WTC11 (cell line): ENCODE data around the gene UNC13D. TPM values are rescaled to one million over a fixed set of nuclear protein-coding genes. Genes with fewer than 3 reads are reported as not detected.

Experiments used
- ATAC-seq: fragments of 200-7000 bp; cut with Tn5 transposase; 2 replicates; pipeline ENCODE4 v1.10.0; 2021; ENCODE audit warnings: mild to moderate bottlenecking, moderate library complexity
- CTCF ChIA-PET: fragments of 300-600 bp; sonication (Branson Sonifier 250); formaldehyde crosslinking; loops from one replicate; lab custom pipeline; 2021; ENCODE audit warnings: antibody characterized with exemption; lab: Charles Lee
- POLR2A ChIA-PET: fragments of 350-600 bp; sonication (Branson Sonifier 250); formaldehyde crosslinking; loops from one replicate; lab custom pipeline; 2021; ENCODE audit warnings: antibody characterized with exemption; lab: Charles Lee
- DNase-seq: peaks from one replicate; pipeline ENCODE4 v3.0.0; 2021; ENCODE audit warnings: low spot score
- H3K27ac Mint-ChIP-seq: 2 replicates; pipeline ENCODE4 v1.8.0; 2021; ENCODE audit warnings: mixed read lengths
- H3K27me3 Mint-ChIP-seq: 2 replicates; pipeline ENCODE4 v1.8.0; 2021; ENCODE audit warnings: low read depth, mild to moderate bottlenecking, moderate library complexity, mixed read lengths
- H3K36me3 Mint-ChIP-seq: 2 replicates; pipeline ENCODE4 v1.8.0; 2021; ENCODE audit warnings: mixed read lengths
- H3K4me1 Mint-ChIP-seq: 2 replicates; pipeline ENCODE4 v1.8.0; 2022; ENCODE audit warnings: mixed read lengths
- H3K4me3 Mint-ChIP-seq: 2 replicates; pipeline ENCODE4 v1.8.0; 2021; ENCODE audit warnings: mild to moderate bottlenecking, moderate library complexity, mixed read lengths
- H3K9me3 Mint-ChIP-seq: 2 replicates; pipeline ENCODE4 v1.8.0; 2021; ENCODE audit warnings: mixed read lengths
- ATF3 ChIP-seq: sonication (generic); formaldehyde crosslinking; conservative IDR thresholded peaks from 2 replicates; pipeline ENCODE4 v1.8.1; 2022; ENCODE audit warnings: mild to moderate bottlenecking, missing genetic modification reagents
- ETV6 ChIP-seq: sonication (generic); formaldehyde crosslinking; IDR thresholded peaks from 2 replicates; pipeline ENCODE4 v1.8.1; 2022; ENCODE audit warnings: mild to moderate bottlenecking, missing genetic modification reagents
- FOXJ3 ChIP-seq: sonication (generic); formaldehyde crosslinking; IDR thresholded peaks from 2 replicates; pipeline ENCODE4 v1.9.0; 2021; ENCODE audit warnings: missing genetic modification reagents, mild to moderate bottlenecking, borderline replicate concordance
- FOXK1 ChIP-seq: sonication (generic); formaldehyde crosslinking; IDR thresholded peaks from 2 replicates; pipeline ENCODE4 v1.8.0; 2022; ENCODE audit warnings: mild to moderate bottlenecking, moderate library complexity, missing genetic modification reagents
- MLX ChIP-seq: sonication (generic); formaldehyde crosslinking; IDR thresholded peaks from 2 replicates; pipeline ENCODE4 v1.8.1; 2023; ENCODE audit warnings: mild to moderate bottlenecking, missing genetic modification reagents, moderate library complexity
- MYBL2 ChIP-seq: sonication (generic); formaldehyde crosslinking; IDR thresholded peaks from 2 replicates; pipeline ENCODE4 v1.8.1; 2023; ENCODE audit warnings: mild to moderate bottlenecking, moderate library complexity, missing genetic modification reagents
- NFATC4 ChIP-seq: fragments of 250-450 bp; sonication (Bioruptor Pico); IDR thresholded peaks from 2 replicates; pipeline ENCODE4 v1.9.0; 2021; ENCODE audit warnings: mild to moderate bottlenecking
- NR1H2 ChIP-seq: sonication (generic); formaldehyde crosslinking; IDR thresholded peaks from 2 replicates; pipeline ENCODE4 v1.9.0; 2021; ENCODE audit warnings: mild to moderate bottlenecking, moderate library complexity, missing genetic modification reagents
- SMAD4 ChIP-seq: sonication (generic); formaldehyde crosslinking; IDR thresholded peaks from 2 replicates; pipeline ENCODE4 v1.8.0; 2022; ENCODE audit warnings: mild to moderate bottlenecking, missing genetic modification reagents
- TP53 ChIP-seq: sonication (generic); formaldehyde crosslinking; IDR thresholded peaks from 2 replicates; pipeline ENCODE4 v1.8.1; 2023; ENCODE audit warnings: mild to moderate bottlenecking, missing genetic modification reagents
- ZNF317 ChIP-seq: sonication (generic); formaldehyde crosslinking; IDR thresholded peaks from 2 replicates; pipeline ENCODE4 v1.8.1; 2023; ENCODE audit warnings: low read depth, mild to moderate bottlenecking, moderate library complexity, missing genetic modification reagents, borderline replicate concordance
- total RNA-seq: library from RNA; stranded (reverse); gene quantifications from 3 replicates; pipeline ENCODE4 v1.2.3, GENCODE V29; 2021
- TF ChIP-seq, protein P1 (sequence below): sonication (generic); formaldehyde crosslinking; IDR thresholded peaks from 2 replicates; pipeline ENCODE4 v1.8.1; 2022; ENCODE audit warnings: low read depth, missing genetic modification reagents, borderline replicate concordance
- TF ChIP-seq, protein P2 (sequence below): fragments of 250-450 bp; sonication (Bioruptor Pico); IDR thresholded peaks from 2 replicates; pipeline ENCODE4 v1.9.0; 2021; ENCODE audit warnings: mild to moderate bottlenecking
- TF ChIP-seq, protein P3 (sequence below): sonication (generic); formaldehyde crosslinking; IDR thresholded peaks from 2 replicates; pipeline ENCODE4 v1.8.1; 2023; ENCODE audit warnings: mild to moderate bottlenecking, missing genetic modification reagents, moderate library complexity
- TF ChIP-seq, protein P4 (sequence below): sonication (generic); formaldehyde crosslinking; IDR thresholded peaks from 2 replicates; pipeline ENCODE4 v1.8.1; 2022; ENCODE audit warnings: mild to moderate bottlenecking, missing genetic modification reagents, moderate library complexity, borderline replicate concordance
- TF ChIP-seq, protein P5 (sequence below): sonication (generic); formaldehyde crosslinking; IDR thresholded peaks from 2 replicates; pipeline ENCODE4 v1.8.0; 2023; ENCODE audit warnings: missing genetic modification reagents
- TF ChIP-seq, protein P6 (sequence below): sonication (generic); formaldehyde crosslinking; IDR thresholded peaks from 2 replicates; pipeline ENCODE4 v1.8.1; 2022; ENCODE audit warnings: mild to moderate bottlenecking, moderate library complexity, missing genetic modification reagents

UNC13D gene
- total RNA-seq, 1 experiment from 2014 or later: 13.1 TPM

- H3K27ac Mint-ChIP-seq: no peak overlapping the region
- no peak for ATAC-seq
- no peak overlapping the region for H3K4me3 Mint-ChIP-seq
- H3K27me3 Mint-ChIP-seq: no peaks in the 10 kb centered on the region
- no peaks in the 10 kb centered on the region for H3K36me3 Mint-ChIP-seq
- ChIA-PET POLR2A (interaction anchor here (0.9 kb wide), 1 partner anchor 8 kb away, joined by 3 read pairs; no protein-coding TSS in a partner anchor), CTCF (interaction anchor here (0.6 to 2.9 kb wide), 6 partner anchors 10 to 86 kb away, joined by 3 to 20 read pairs (median 3); partner anchors contain the start of gene WBP2)
- TF ChIP-seq, protein P1, sequence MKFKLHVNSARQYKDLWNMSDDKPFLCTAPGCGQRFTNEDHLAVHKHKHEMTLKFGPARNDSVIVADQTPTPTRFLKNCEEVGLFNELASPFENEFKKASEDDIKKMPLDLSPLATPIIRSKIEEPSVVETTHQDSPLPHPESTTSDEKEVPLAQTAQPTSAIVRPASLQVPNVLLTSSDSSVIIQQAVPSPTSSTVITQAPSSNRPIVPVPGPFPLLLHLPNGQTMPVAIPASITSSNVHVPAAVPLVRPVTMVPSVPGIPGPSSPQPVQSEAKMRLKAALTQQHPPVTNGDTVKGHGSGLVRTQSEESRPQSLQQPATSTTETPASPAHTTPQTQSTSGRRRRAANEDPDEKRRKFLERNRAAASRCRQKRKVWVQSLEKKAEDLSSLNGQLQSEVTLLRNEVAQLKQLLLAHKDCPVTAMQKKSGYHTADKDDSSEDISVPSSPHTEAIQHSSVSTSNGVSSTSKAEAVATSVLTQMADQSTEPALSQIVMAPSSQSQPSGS (CRISPR knock-in tag): no peak
- TF ChIP-seq SMAD4: no peak
- TF ChIP-seq NFATC4 (CRISPR knock-in tag): no peak
- TF ChIP-seq, protein P2, sequence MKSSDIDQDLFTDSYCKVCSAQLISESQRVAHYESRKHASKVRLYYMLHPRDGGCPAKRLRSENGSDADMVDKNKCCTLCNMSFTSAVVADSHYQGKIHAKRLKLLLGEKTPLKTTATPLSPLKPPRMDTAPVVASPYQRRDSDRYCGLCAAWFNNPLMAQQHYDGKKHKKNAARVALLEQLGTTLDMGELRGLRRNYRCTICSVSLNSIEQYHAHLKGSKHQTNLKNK (CRISPR knock-in tag): no peak
- no peak for TF ChIP-seq NR1H2 (CRISPR knock-in tag)
- no peak for TF ChIP-seq TP53 (CRISPR knock-in tag)
- TF ChIP-seq ZNF317 (CRISPR knock-in tag): no peak
- TF ChIP-seq, protein P3, sequence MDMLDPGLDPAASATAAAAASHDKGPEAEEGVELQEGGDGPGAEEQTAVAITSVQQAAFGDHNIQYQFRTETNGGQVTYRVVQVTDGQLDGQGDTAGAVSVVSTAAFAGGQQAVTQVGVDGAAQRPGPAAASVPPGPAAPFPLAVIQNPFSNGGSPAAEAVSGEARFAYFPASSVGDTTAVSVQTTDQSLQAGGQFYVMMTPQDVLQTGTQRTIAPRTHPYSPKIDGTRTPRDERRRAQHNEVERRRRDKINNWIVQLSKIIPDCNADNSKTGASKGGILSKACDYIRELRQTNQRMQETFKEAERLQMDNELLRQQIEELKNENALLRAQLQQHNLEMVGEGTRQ (CRISPR knock-in tag): no peak
- no peak for TF ChIP-seq ETV6 (CRISPR knock-in tag)
- TF ChIP-seq, protein P4, sequence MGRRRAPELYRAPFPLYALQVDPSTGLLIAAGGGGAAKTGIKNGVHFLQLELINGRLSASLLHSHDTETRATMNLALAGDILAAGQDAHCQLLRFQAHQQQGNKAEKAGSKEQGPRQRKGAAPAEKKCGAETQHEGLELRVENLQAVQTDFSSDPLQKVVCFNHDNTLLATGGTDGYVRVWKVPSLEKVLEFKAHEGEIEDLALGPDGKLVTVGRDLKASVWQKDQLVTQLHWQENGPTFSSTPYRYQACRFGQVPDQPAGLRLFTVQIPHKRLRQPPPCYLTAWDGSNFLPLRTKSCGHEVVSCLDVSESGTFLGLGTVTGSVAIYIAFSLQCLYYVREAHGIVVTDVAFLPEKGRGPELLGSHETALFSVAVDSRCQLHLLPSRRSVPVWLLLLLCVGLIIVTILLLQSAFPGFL (CRISPR knock-in tag): no peak
- TF ChIP-seq ATF3 (CRISPR knock-in tag): no peak
- no peak for TF ChIP-seq MYBL2 (CRISPR knock-in tag)
- H3K4me1 Mint-ChIP-seq: peaks cover 10% of the 10 kb centered on the region
- no peaks in the 10 kb centered on the region for H3K9me3 Mint-ChIP-seq
- no peak for DNase-seq
These were observed 4.0 kb downstream of the UNC13D start for GRCh38 chr17:75839942-75840798.

DNA sequence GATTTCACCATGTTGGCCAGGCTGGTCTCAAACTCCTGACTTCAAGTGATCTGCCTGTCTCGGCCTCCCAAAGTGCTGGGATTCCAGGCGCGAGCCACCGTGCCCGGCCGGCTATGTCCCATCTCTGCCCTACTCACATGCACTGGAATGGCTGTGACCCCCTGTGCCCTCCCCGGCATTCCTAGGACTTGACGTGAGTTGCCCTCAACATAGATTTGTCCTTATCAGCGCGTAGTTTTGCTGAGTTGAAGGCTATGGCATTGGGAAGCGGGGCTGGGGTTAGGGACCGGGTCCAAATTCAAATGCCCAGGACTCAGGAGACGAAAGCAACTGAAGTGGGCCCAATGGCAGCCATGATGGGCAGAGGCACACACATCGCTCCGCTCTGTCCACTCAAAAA lies 5.8 kb downstream of the UNC13D start:
- no peak for DNase-seq
- CTCF ChIA-PET: interaction anchor here (0.7 to 6.6 kb wide), 4 partner anchors 8 to 211 kb away, joined by 3 to 76 read pairs (median 14); partner anchors contain the start of gene UNC13D
- Mint-ChIP-seq H3K36me3 (no peaks in the 10 kb centered on the region), H3K4me3 (no peak overlapping the region), H3K9me3 (no peaks in the 10 kb centered on the region), H3K27me3 (no peaks in the 10 kb centered on the region), H3K4me1 (peaks cover 9% of the 10 kb centered on the region), H3K27ac (no peak overlapping the region)
- POLR2A ChIA-PET: interaction anchor here (1.2 kb wide), 1 partner anchor 11 kb away, joined by 4 read pairs; no protein-coding TSS in a partner anchor
- TF ChIP-seq FOXK1 (CRISPR knock-in tag) (no peak), FOXJ3 (CRISPR knock-in tag) (no peak), MLX (CRISPR knock-in tag) (no peak)
- TF ChIP-seq, protein P5, sequence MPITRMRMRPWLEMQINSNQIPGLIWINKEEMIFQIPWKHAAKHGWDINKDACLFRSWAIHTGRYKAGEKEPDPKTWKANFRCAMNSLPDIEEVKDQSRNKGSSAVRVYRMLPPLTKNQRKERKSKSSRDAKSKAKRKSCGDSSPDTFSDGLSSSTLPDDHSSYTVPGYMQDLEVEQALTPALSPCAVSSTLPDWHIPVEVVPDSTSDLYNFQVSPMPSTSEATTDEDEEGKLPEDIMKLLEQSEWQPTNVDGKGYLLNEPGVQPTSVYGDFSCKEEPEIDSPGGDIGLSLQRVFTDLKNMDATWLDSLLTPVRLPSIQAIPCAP (CRISPR knock-in tag): no peak
- TF ChIP-seq, protein P6, sequence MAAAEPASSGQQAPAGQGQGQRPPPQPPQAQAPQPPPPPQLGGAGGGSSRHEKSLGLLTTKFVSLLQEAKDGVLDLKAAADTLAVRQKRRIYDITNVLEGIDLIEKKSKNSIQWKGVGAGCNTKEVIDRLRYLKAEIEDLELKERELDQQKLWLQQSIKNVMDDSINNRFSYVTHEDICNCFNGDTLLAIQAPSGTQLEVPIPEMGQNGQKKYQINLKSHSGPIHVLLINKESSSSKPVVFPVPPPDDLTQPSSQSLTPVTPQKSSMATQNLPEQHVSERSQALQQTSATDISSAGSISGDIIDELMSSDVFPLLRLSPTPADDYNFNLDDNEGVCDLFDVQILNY (CRISPR knock-in tag): no peak
- no peak for ATAC-seq
